Ishikawa (cell line): ENCODE data around the gene BOD1L2.

Source experiments
- CEBPB ChIP-seq: IDR thresholded peaks from 2 replicates; pipeline ENCODE4 v1.6.1; 2012
- CREB1 ChIP-seq: IDR thresholded peaks from 2 replicates; pipeline ENCODE4 v1.6.1; 2012; ENCODE audit warnings: low read depth
- EGR1 ChIP-seq: IDR thresholded peaks from 2 replicates; pipeline ENCODE4 v1.6.1; 2012
- EP300 ChIP-seq: IDR thresholded peaks from 2 replicates; pipeline ENCODE4 v1.6.1; 2012; ENCODE audit warnings: borderline replicate concordance
- RAD21 ChIP-seq: IDR thresholded peaks from 2 replicates; pipeline ENCODE4 v1.6.1; 2012; ENCODE audit warnings: low read depth
- TAF1 ChIP-seq: IDR thresholded peaks from 2 replicates; pipeline ENCODE4 v1.6.1; 2012; ENCODE audit warnings: low read depth, mild to moderate bottlenecking
- TCF12 ChIP-seq: IDR thresholded peaks from 2 replicates; pipeline ENCODE4 v1.6.1; 2012; ENCODE audit warnings: low read depth
- YY1 ChIP-seq: IDR thresholded peaks from 2 replicates; pipeline ENCODE4 v1.6.1; 2012; ENCODE audit warnings: low read depth
- TF ChIP-seq, protein P1 (sequence below): IDR thresholded peaks from 2 replicates; pipeline ENCODE4 v1.6.1; 2012
- TF ChIP-seq, protein P2 (sequence below): IDR thresholded peaks from 2 replicates; pipeline ENCODE4 v1.6.1; 2012
- TF ChIP-seq, protein P3 (sequence below): IDR thresholded peaks from 2 replicates; pipeline ENCODE4 v1.6.1; 2012; ENCODE audit warnings: low read depth, mild to moderate bottlenecking

DNA sequence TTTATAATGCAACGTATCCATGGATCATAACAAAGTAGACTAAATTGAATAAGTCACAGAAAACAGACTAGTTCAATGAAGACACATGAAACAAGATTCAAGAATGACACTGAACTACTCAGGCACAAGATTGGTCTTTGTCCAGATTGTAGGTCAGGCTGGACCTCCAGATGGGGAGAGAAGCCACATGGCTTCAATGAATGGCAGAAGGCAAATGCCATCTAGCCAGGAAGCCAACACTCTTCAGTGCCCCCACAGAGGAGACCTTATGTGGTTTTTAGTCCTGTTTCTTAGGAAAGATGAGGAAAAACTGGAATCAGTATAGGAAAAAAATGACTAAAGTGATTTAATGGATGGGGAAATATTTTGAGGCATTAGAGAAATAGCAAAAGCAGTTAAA is 43.1 kb downstream of the BOD1L2 start:
- TF ChIP-seq, protein P1, sequence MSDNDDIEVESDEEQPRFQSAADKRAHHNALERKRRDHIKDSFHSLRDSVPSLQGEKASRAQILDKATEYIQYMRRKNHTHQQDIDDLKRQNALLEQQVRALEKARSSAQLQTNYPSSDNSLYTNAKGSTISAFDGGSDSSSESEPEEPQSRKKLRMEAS: no peak
- no peak for TF ChIP-seq EP300
- TF ChIP-seq TAF1: no peak
- no peak for TF ChIP-seq YY1
- no peak for TF ChIP-seq RAD21
- TF ChIP-seq, protein P2, sequence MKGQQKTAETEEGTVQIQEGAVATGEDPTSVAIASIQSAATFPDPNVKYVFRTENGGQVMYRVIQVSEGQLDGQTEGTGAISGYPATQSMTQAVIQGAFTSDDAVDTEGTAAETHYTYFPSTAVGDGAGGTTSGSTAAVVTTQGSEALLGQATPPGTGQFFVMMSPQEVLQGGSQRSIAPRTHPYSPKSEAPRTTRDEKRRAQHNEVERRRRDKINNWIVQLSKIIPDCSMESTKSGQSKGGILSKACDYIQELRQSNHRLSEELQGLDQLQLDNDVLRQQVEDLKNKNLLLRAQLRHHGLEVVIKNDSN: no peak
- TF ChIP-seq EGR1: no peak
- no peak for TF ChIP-seq CEBPB
- TF ChIP-seq, protein P3, sequence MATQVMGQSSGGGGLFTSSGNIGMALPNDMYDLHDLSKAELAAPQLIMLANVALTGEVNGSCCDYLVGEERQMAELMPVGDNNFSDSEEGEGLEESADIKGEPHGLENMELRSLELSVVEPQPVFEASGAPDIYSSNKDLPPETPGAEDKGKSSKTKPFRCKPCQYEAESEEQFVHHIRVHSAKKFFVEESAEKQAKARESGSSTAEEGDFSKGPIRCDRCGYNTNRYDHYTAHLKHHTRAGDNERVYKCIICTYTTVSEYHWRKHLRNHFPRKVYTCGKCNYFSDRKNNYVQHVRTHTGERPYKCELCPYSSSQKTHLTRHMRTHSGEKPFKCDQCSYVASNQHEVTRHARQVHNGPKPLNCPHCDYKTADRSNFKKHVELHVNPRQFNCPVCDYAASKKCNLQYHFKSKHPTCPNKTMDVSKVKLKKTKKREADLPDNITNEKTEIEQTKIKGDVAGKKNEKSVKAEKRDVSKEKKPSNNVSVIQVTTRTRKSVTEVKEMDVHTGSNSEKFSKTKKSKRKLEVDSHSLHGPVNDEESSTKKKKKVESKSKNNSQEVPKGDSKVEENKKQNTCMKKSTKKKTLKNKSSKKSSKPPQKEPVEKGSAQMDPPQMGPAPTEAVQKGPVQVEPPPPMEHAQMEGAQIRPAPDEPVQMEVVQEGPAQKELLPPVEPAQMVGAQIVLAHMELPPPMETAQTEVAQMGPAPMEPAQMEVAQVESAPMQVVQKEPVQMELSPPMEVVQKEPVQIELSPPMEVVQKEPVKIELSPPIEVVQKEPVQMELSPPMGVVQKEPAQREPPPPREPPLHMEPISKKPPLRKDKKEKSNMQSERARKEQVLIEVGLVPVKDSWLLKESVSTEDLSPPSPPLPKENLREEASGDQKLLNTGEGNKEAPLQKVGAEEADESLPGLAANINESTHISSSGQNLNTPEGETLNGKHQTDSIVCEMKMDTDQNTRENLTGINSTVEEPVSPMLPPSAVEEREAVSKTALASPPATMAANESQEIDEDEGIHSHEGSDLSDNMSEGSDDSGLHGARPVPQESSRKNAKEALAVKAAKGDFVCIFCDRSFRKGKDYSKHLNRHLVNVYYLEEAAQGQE: no peak
- TF ChIP-seq TCF12: no peak
- no peak for TF ChIP-seq CREB1
